ENCODE measurements around the gene ASF1B. TPM values are rescaled to one million over a fixed set of nuclear protein-coding genes. Genes with fewer than 3 reads are reported as not detected.
A peak's percentile ranks its signal among the peaks of the same experiment; 100 is the strongest.

Gene ASF1B
- total RNA-seq, 4 donors from 2014 or later: 1.9 to 4.5 (median 4.4) TPM; not detected in 1

DNA sequence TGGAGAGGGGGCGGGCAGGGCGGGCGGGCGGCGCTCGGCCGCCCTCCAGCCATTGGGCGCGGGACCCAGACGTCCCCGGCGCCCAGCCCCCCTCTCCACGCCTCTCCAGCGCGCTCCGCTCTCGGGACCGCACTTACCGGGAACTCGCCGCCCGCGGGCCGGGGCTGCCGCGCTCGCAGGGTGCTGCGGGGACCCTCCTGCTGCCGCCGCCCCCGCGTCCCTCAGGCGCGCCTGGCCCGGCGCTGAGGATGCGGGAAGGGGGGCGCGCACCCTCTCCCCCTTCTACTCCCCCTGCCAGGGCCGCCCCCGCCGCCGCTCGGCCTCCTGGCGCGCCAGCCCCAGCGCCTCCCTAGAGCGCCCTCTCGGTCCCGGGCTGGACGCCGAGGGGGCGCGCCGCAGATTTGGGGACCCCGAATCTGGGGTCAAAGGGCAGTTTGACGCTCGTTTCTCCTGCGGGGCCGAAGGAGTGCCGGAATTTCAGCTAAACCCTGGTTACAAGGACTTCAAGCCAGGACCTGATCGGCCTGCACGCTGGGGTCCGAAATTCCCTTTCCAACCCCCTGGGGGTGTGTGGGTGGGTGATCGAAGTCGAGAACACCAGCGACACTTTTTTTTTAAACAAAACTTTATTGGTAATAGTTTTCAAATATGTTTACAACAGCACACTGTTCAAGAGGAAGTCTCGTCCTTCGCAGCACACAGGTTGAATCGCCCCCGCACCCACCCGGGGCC, 45.1 kb downstream of the ASF1B start:
- in situ Hi-C loops (cut with MboI; ENCODE audit: low pct_ligation_motif_present in 1 of 4, low pct_unique_long_range_greater_than_20kb in 1 of 4, low sequenced_read_pairs in 3 of 4) (no loop called here), intact Hi-C loops (cut with DNase I; ENCODE audit: low total_unique reads) (no loop called here)
- TF ChIP-seq POLR2A (IDR thresholded peaks at IDR 0.05) (peak; percentile 49), POLR2AphosphoS5 (IDR thresholded peaks at IDR 0.05) (peak; percentile 70 to 83 (median 73)), EP300 (IDR thresholded peaks at IDR 0.05; ENCODE audit: low read depth) (no peak), CTCF (IDR thresholded peaks at IDR 0.05) (peak in 3 of 5 experiments; percentile 23 to 52 (median 47))
- H3K27ac ChIP-seq: peak overlapping the region; percentile 94 to 100 (median 97)
- peaks cover 5 to 20% (median 11%) of the 10 kb centered on the region in 4 donors for H3K4me1 ChIP-seq
- DNase-seq: peak; percentile 89
- H3K36me3 ChIP-seq: peaks cover 0 to 9% (median 0%) of the 10 kb centered on the region in 4 donors
- WGBS, 2 donors (ENCODE audit: low coverage in 1 of 2): 0% methylated on average over 2 to 22 of the region's 72 CpGs
- no peaks in the 10 kb centered on the region for H3K9me3 ChIP-seq
- H3K4me3 ChIP-seq: peak overlapping the region; percentile 56 to 95 (median 78)
- no peaks in the 10 kb centered on the region for H3K27me3 ChIP-seq

- DNase-seq: peak; percentile 93
- H3K36me3 ChIP-seq: peaks cover 0 to 9% (median 0%) of the 10 kb centered on the region in 4 donors
- no peaks in the 10 kb centered on the region for H3K27me3 ChIP-seq
- intact Hi-C loops (cut with DNase I; ENCODE audit: low total_unique reads) (no loop called here), in situ Hi-C loops (cut with MboI; ENCODE audit: low pct_ligation_motif_present in 1 of 4, low pct_unique_long_range_greater_than_20kb in 1 of 4, low sequenced_read_pairs in 3 of 4) (no loop called here)
- no peaks in the 10 kb centered on the region for H3K9me3 ChIP-seq
- H3K4me1 ChIP-seq: peaks cover 5 to 20% (median 13%) of the 10 kb centered on the region in 4 donors
- peak within 1 kb of the TSS; percentile 94 to 100 (median 97) for H3K27ac ChIP-seq
- TF ChIP-seq POLR2A (IDR thresholded peaks at IDR 0.05) (no peak), POLR2AphosphoS5 (IDR thresholded peaks at IDR 0.05) (no peak), EP300 (IDR thresholded peaks at IDR 0.05; ENCODE audit: low read depth) (no peak), CTCF (IDR thresholded peaks at IDR 0.05) (no peak)
- H3K4me3 ChIP-seq: peak within 1 kb of the TSS; percentile 56 to 95 (median 78)
- WGBS, 2 donors (ENCODE audit: low coverage in 1 of 2): 0 to 2% methylated on average over 3 to 33 of the region's 65 CpGs
Measured at GRCh38 chr19:14090509-14091080, 45.8 kb downstream of the ASF1B start, which contains the start of gene SAMD1. Gene SAMD1, minus strand, starts transcription at chr19:14090751.

- no peaks in the 10 kb centered on the region for H3K27me3 ChIP-seq
- intact Hi-C loops (cut with DNase I; ENCODE audit: low total_unique reads): no loop called here
- peak; percentile 63 for DNase-seq
- H3K4me3 ChIP-seq: peak overlapping the region; percentile 56 to 95 (median 76)
- H3K9me3 ChIP-seq: no peaks in the 10 kb centered on the region
- in situ Hi-C loops (cut with MboI; ENCODE audit: low pct_ligation_motif_present in 1 of 4, low pct_unique_long_range_greater_than_20kb in 1 of 4, low sequenced_read_pairs in 3 of 4): no loop called here
- 2% methylated on average over 20 of the region's 142 CpGs; no CpG with 5 or more reads in 1 of the 2 donors for WGBS, 2 donors (ENCODE audit: low coverage in 1 of 2)
- H3K4me1 ChIP-seq: peaks cover 5 to 22% (median 13%) of the 10 kb centered on the region in 4 donors
- peak overlapping the region; percentile 94 to 100 (median 97) for H3K27ac ChIP-seq
- TF ChIP-seq CTCF (IDR thresholded peaks at IDR 0.05) (peak in 1 of 5 experiments; percentile 7), POLR2AphosphoS5 (IDR thresholded peaks at IDR 0.05) (no peak)
- H3K36me3 ChIP-seq: peaks cover 0 to 9% (median 0%) of the 10 kb centered on the region in 4 donors
Measured at GRCh38 chr19:14089662-14090508, 46.5 kb downstream of the ASF1B start.

- Histone ChIP-seq H3K36me3 (peaks cover 0 to 9% (median 0%) of the 10 kb centered on the region in 4 donors), H3K4me1 (peaks cover 5 to 22% (median 13%) of the 10 kb centered on the region in 4 donors), H3K27ac (peak overlapping the region; percentile 35 to 100 (median 83)), H3K9me3 (no peaks in the 10 kb centered on the region), H3K27me3 (no peaks in the 10 kb centered on the region), H3K4me3 (peak overlapping the region in 3 of 4 donors; percentile 56 to 95 (median 92))
- TF ChIP-seq POLR2AphosphoS5 (IDR thresholded peaks at IDR 0.05) (no peak), EP300 (IDR thresholded peaks at IDR 0.05; ENCODE audit: low read depth) (no peak), POLR2A (IDR thresholded peaks at IDR 0.05) (no peak), CTCF (IDR thresholded peaks at IDR 0.05) (no peak)
- in situ Hi-C loops (cut with MboI; ENCODE audit: low pct_ligation_motif_present in 1 of 4, low pct_unique_long_range_greater_than_20kb in 1 of 4, low sequenced_read_pairs in 3 of 4): no loop called here
- DNase-seq: no peak
- WGBS, 2 donors (ENCODE audit: low coverage in 1 of 2): 9% methylated on average over 16 of the region's 16 CpGs; no CpG with 5 or more reads in 1 of the 2 donors
- intact Hi-C loops (cut with DNase I; ENCODE audit: low total_unique reads): no loop called here
Measured at GRCh38 chr19:14089412-14089661, 47.1 kb downstream of the ASF1B start.

Data from transverse colon (tissue), 4 donors.